Naive thymus-derived CD8-positive, alpha-beta T cell (primary cell): ENCODE data around the gene YRDC. TPM values are rescaled to one million over a fixed set of nuclear protein-coding genes. Genes with fewer than 3 reads are reported as not detected.

Experiments used
- ATAC-seq, 2 donors: fragments of 150-1000 bp; cut with Tn5 transposase in 1 of 2; sonication (Bioruptor Pico), chemical (Tn5 transposase) in 1 of 2; 1 replicate in 1 of 2; 2 replicates in 1 of 2; pipeline ENCODE4 v1.10.0; 2021; ENCODE audit warnings: mild to moderate bottlenecking in 2 of 2, moderate library complexity in 2 of 2
- POLR2A ChIA-PET: fragments of 350-600 bp; sonication (Branson Sonifier 250); formaldehyde crosslinking; loops from one replicate; lab custom pipeline; 2021; ENCODE audit warnings: antibody characterized with exemption; lab: Charles Lee
- DNase-seq, 10 donors: peaks; one replicate each; pipeline versions ENCODE4 v3.0.0 to v3.0.0-alpha.2; 2020 to 2022
- H3K27ac Mint-ChIP-seq, 10 donors: one replicate each; pipeline ENCODE4 v1.8.0; 2020 to 2022; ENCODE audit warnings: mild to moderate bottlenecking in 10 of 10, mixed read lengths in 10 of 10, moderate library complexity in 4 of 10, inconsistent platforms in 1 of 10
- H3K27me3 Mint-ChIP-seq, 5 donors: one replicate each; pipeline ENCODE4 v1.8.0; 2021 to 2022; ENCODE audit warnings: mixed read lengths in 5 of 5
- H3K36me3 Mint-ChIP-seq, 3 donors: one replicate each; pipeline ENCODE4 v1.8.0; 2020 to 2022; ENCODE audit warnings: mixed read lengths in 3 of 3, mild to moderate bottlenecking in 2 of 3, inconsistent platforms in 1 of 3
- H3K4me1 Mint-ChIP-seq, 4 donors: one replicate each; pipeline ENCODE4 v1.8.0; 2021 to 2022; ENCODE audit warnings: mixed read lengths in 4 of 4
- H3K4me3 Mint-ChIP-seq, 10 donors: one replicate each; pipeline ENCODE4 v1.8.0; 2020 to 2022; ENCODE audit warnings: mild to moderate bottlenecking in 10 of 10, mixed read lengths in 10 of 10, moderate library complexity in 6 of 10, inconsistent platforms in 1 of 10
- H3K9me3 Mint-ChIP-seq, 9 donors: one replicate each; pipeline ENCODE4 v1.8.0; 2020 to 2022; ENCODE audit warnings: mixed read lengths in 9 of 9, mild to moderate bottlenecking in 3 of 9, inconsistent platforms in 1 of 9, moderate library complexity in 1 of 9
- polyA plus RNA-seq, 3 donors: library from polyadenylated mRNA; unstranded; fragments of 300-500 nt; fragmentation: Illumina TruSeq; gene quantifications; one replicate each; pipeline ENCODE4 v1.2.3, GENCODE V29; 2021
- total RNA-seq, 8 experiments: library from RNA in 2 of 8; stranded (reverse) in 2 of 8; gene quantifications; one replicate each; pipeline ENCODE4 v1.2.3 and lab custom pipeline; 2021 to 2026

The YRDC gene
- total and polyA plus RNA-seq, 5 experiments from 2014 or later, result 14.8 to 34.3 (median 18.5) TPM

- H3K27me3 Mint-ChIP-seq, result peaks cover 31 to 61% (median 52%) of the 10 kb centered on the region in 5 donors
- H3K27ac Mint-ChIP-seq, result no peak overlapping the region
- H3K4me3 Mint-ChIP-seq, result no peak overlapping the region
- POLR2A ChIA-PET, result no interaction called here
- peaks cover 0 to 10% (median 0%) of the 10 kb centered on the region in 9 donors for H3K9me3 Mint-ChIP-seq
- peaks cover 8 to 17% (median 10%) of the 10 kb centered on the region in 4 donors for H3K4me1 Mint-ChIP-seq
- peaks cover 0 to 6% (median 4%) of the 10 kb centered on the region in 3 donors for H3K36me3 Mint-ChIP-seq
- DNase-seq (no peak), ATAC-seq (no peak)
Measured at GRCh38 chr1:37762516-37762915, 45.5 kb downstream of the YRDC start.

- no peak overlapping the region for H3K4me3 Mint-ChIP-seq
- no peak overlapping the region for H3K27ac Mint-ChIP-seq
- peaks cover 0 to 10% (median 0%) of the 10 kb centered on the region in 9 donors for H3K9me3 Mint-ChIP-seq
- no peak for ATAC-seq
- POLR2A ChIA-PET, result no interaction called here
- peaks cover 8 to 13% (median 10%) of the 10 kb centered on the region in 4 donors for H3K4me1 Mint-ChIP-seq
- DNase-seq, result no peak
- H3K36me3 Mint-ChIP-seq, result peaks cover 0 to 6% (median 4%) of the 10 kb centered on the region in 3 donors
- peaks cover 25 to 54% (median 43%) of the 10 kb centered on the region in 5 donors for H3K27me3 Mint-ChIP-seq
Measured at GRCh38 chr1:37761416-37762095, 46.5 kb downstream of the YRDC start.

GRCh38 chr1:37759451-37759850 is 48.6 kb downstream of the YRDC start:
- Mint-ChIP-seq H3K27me3 (peaks cover 18 to 45% (median 34%) of the 10 kb centered on the region in 5 donors), H3K4me1 (peaks cover 0 to 3% (median 2%) of the 10 kb centered on the region in 4 donors), H3K36me3 (peaks cover 0 to 4% (median under 1%) of the 10 kb centered on the region in 3 donors), H3K9me3 (peaks cover 0 to 5% (median 0%) of the 10 kb centered on the region in 9 donors), H3K4me3 (no peak overlapping the region), H3K27ac (no peak overlapping the region)
- DNase-seq (no peak), ATAC-seq (no peak)
- POLR2A ChIA-PET, result no interaction called here

GRCh38 chr1:37755951-37756560 is 52.0 kb downstream of the YRDC start:
- Mint-ChIP-seq H3K27me3 (peaks cover 13 to 39% (median 28%) of the 10 kb centered on the region in 5 donors), H3K27ac (no peak overlapping the region), H3K4me3 (no peak overlapping the region), H3K9me3 (peaks cover 0 to 3% (median 0%) of the 10 kb centered on the region in 9 donors), H3K4me1 (peaks cover 5 to 14% (median 7%) of the 10 kb centered on the region in 4 donors), H3K36me3 (peaks cover 0 to 2% (median 2%) of the 10 kb centered on the region in 3 donors)
- DNase-seq (no peak), ATAC-seq (no peak)
- POLR2A ChIA-PET, result no interaction called here

GRCh38 chr1:37755290-37755689 is 52.7 kb downstream of the YRDC start:
- POLR2A ChIA-PET, result no interaction called here
- peaks cover 5 to 14% (median 7%) of the 10 kb centered on the region in 4 donors for H3K4me1 Mint-ChIP-seq
- H3K27me3 Mint-ChIP-seq, result peaks cover 15 to 44% (median 31%) of the 10 kb centered on the region in 5 donors
- peaks cover 0 to 2% (median 2%) of the 10 kb centered on the region in 3 donors for H3K36me3 Mint-ChIP-seq
- no peak overlapping the region for H3K27ac Mint-ChIP-seq
- DNase-seq (no peak), ATAC-seq (no peak)
- H3K9me3 Mint-ChIP-seq, result peaks cover 0 to 3% (median 0%) of the 10 kb centered on the region in 9 donors
- peak overlapping the region in 1 of 10 donors; percentile 26 for H3K4me3 Mint-ChIP-seq

- H3K4me3 Mint-ChIP-seq, result peak overlapping the region; percentile 12 to 76 (median 60)
- peak overlapping the region in 1 of 10 donors; percentile 3 for H3K27ac Mint-ChIP-seq
- H3K4me1 Mint-ChIP-seq, result peaks cover 5 to 14% (median 7%) of the 10 kb centered on the region in 4 donors
- H3K36me3 Mint-ChIP-seq, result peaks cover 0 to 2% (median 2%) of the 10 kb centered on the region in 3 donors
- POLR2A ChIA-PET, result no interaction called here
- peaks cover 20 to 58% (median 39%) of the 10 kb centered on the region in 5 donors for H3K27me3 Mint-ChIP-seq
- DNase-seq (no peak), ATAC-seq (peak in 1 of 2 donors; percentile 14)
- peaks cover 0 to 3% (median 0%) of the 10 kb centered on the region in 9 donors for H3K9me3 Mint-ChIP-seq
Measured at GRCh38 chr1:37753473-37754321, 54.3 kb downstream of the YRDC start.

Other genes starting within 250 kb of the YRDC start
- gene GNL2, start 212.3 kb downstream of the YRDC start, total RNA-seq, result 10 to 100 TPM; 36.7 to 44.2 TPM
- 10 to 100 TPM; 45.5 to 60.9 (median 46.2) TPM for gene GNL2, start 212.3 kb downstream of the YRDC start, polyA plus RNA-seq
- not detected for gene RSPO1, start 173.3 kb downstream of the YRDC start, total RNA-seq
- gene RSPO1, start 173.3 kb downstream of the YRDC start, polyA plus RNA-seq, result under 1 TPM in 1 of 3 donors, not detected in 2; 0.06 TPM
- 1 to 10 TPM; 1.0 to 1.4 TPM for gene CDCA8, start 115.7 kb downstream of the YRDC start, total RNA-seq
- gene CDCA8, start 115.7 kb downstream of the YRDC start, polyA plus RNA-seq, result 1 to 10 TPM in 1 of 3 donors, under 1 TPM in 2; 0.40 to 2.0 (median 0.54) TPM
- not detected for gene EPHA10, start 43.1 kb downstream of the YRDC start, total RNA-seq
- not detected for gene EPHA10, start 43.1 kb downstream of the YRDC start, polyA plus RNA-seq
- gene MANEAL, start 14.4 kb downstream of the YRDC start, total RNA-seq, result 1 to 10 TPM; 1.0 to 1.1 TPM
- gene MANEAL, start 14.4 kb downstream of the YRDC start, polyA plus RNA-seq, result 1 to 10 TPM in 2 of 3 donors, under 1 TPM in 1; 0.23 to 1.4 (median 1.0) TPM
- 10 to 100 TPM; 15.1 to 16.4 TPM for gene C1orf122, start 418 bp downstream of the YRDC start, total RNA-seq
- 10 to 100 TPM; 28.5 to 30.5 (median 29.2) TPM for gene C1orf122, start 418 bp downstream of the YRDC start, polyA plus RNA-seq
- gene MTF1, start 51.4 kb upstream of the YRDC start, total RNA-seq, result 10 to 100 TPM; 26.6 to 28.1 TPM
- 10 to 100 TPM; 10.3 to 23.1 (median 14.5) TPM for gene MTF1, start 51.4 kb upstream of the YRDC start, polyA plus RNA-seq
- gene INPP5B, start 138.8 kb upstream of the YRDC start, total RNA-seq, result 10 to 100 TPM; 40.8 to 46.7 TPM
- 10 to 100 TPM; 11.3 to 22.0 (median 18.5) TPM for gene INPP5B, start 138.8 kb upstream of the YRDC start, polyA plus RNA-seq
- gene SF3A3, start 181.8 kb upstream of the YRDC start, total RNA-seq, result 10 to 100 TPM; 67.0 to 72.0 TPM
- 100 to 1,000 TPM in 1 of 3 donors, 10 to 100 TPM in 2; 97.4 to 101 (median 98.1) TPM for gene SF3A3, start 181.8 kb upstream of the YRDC start, polyA plus RNA-seq
- 10 to 100 TPM; 11.0 to 11.4 TPM for gene FHL3, start 197.3 kb upstream of the YRDC start, total RNA-seq
- 10 to 100 TPM in 1 of 3 donors, 1 to 10 TPM in 2; 4.8 to 12.7 (median 8.1) TPM for gene FHL3, start 197.3 kb upstream of the YRDC start, polyA plus RNA-seq
- gene UTP11, start 204.5 kb upstream of the YRDC start, total RNA-seq, result 10 to 100 TPM; 14.2 to 17.3 TPM
- gene UTP11, start 204.5 kb upstream of the YRDC start, polyA plus RNA-seq, result 10 to 100 TPM; 16.6 to 21.4 (median 17.4) TPM
- gene POU3F1, start 238.6 kb upstream of the YRDC start, total RNA-seq, result under 1 TPM; 0.31 to 0.38 TPM
- gene POU3F1, start 238.6 kb upstream of the YRDC start, polyA plus RNA-seq, result under 1 TPM in 1 of 3 donors, not detected in 2; 0.08 TPM